Hindlimb muscle (tissue), 1 donor: ENCODE measurements around the gene TBPL1. TPM values are rescaled to one million over a fixed set of nuclear protein-coding genes. Genes with fewer than 3 reads are reported as not detected.
"Not testable (repeated sequence)": the region's sequence is repeated elsewhere in the genome, so short reads cannot be mapped to it uniquely, and the experiment has no call there.

Source experiments
- DNase-seq: peaks from one replicate; pipeline ENCODE4 v3.0.0-alpha.2; 2013
- polyA plus RNA-seq: library from polyadenylated mRNA; unstranded; fragments of 120-200 nt; gene quantifications from one replicate; pipeline ENCODE4 v1.2.1, GENCODE V29; 2013; ENCODE audit not compliant: insufficient read length

TBPL1 gene
- polyA plus RNA-seq, 1 donor, result 18.5 TPM

- DNase-seq, result no peak
These were observed 801 bp downstream of the TBPL1 start for GRCh38 chr6:133953634-133954415.

GRCh38 chr6:133954657-133955576 lies 1.9 kb downstream of the TBPL1 start:
- no peak for DNase-seq

GRCh38 chr6:133955582-133956415 lies 2.8 kb downstream of the TBPL1 start:
- no peak for DNase-seq

- no peak for DNase-seq
These were observed 3.5 kb downstream of the TBPL1 start for GRCh38 chr6:133956416-133957049.

GRCh38 chr6:133957227-133957626 lies 4.2 kb downstream of the TBPL1 start:
- no peak for DNase-seq

GRCh38 chr6:133957780-133958242 lies 4.8 kb downstream of the TBPL1 start:
- DNase-seq, result no peak

- DNase-seq, result no peak
These were observed 5.8 kb downstream of the TBPL1 start for GRCh38 chr6:133958791-133959190.

- no peak for DNase-seq
These were observed 6.8 kb downstream of the TBPL1 start for GRCh38 chr6:133959667-133960368.

GRCh38 chr6:133961831-133962230 lies 8.8 kb downstream of the TBPL1 start:
- DNase-seq, result no peak

GRCh38 chr6:133964052-133964451 lies 11.0 kb downstream of the TBPL1 start:
- no peak for DNase-seq

- no peak for DNase-seq
These were observed 11.7 kb downstream of the TBPL1 start for GRCh38 chr6:133964702-133965101.

GRCh38 chr6:133965817-133966360 lies 12.9 kb downstream of the TBPL1 start:
- DNase-seq, result no peak

- DNase-seq, result no peak
These were observed 13.8 kb downstream of the TBPL1 start for GRCh38 chr6:133966654-133967329.

- DNase-seq, result no peak
These were observed 14.3 kb downstream of the TBPL1 start for GRCh38 chr6:133967347-133967746.

GRCh38 chr6:133967835-133968234 lies 14.8 kb downstream of the TBPL1 start:
- DNase-seq, result not testable (repeated sequence)

- no peak for DNase-seq
These were observed 16.4 kb downstream of the TBPL1 start for GRCh38 chr6:133969285-133969920.

GRCh38 chr6:133969921-133970295 lies 16.9 kb downstream of the TBPL1 start:
- DNase-seq, result no peak

- DNase-seq, result no peak
These were observed 18.8 kb downstream of the TBPL1 start for GRCh38 chr6:133971861-133972260.

GRCh38 chr6:133972388-133972787 lies 19.4 kb downstream of the TBPL1 start:
- no peak for DNase-seq
